NCI-H1694 treated with DMSO at 0.1 percent for 48 hours (cell line): ENCODE measurements around the gene CASP5.

Experiments
- DNase-seq: peaks from one replicate; lab custom pipeline; 2025; lab: John Stamatoyannopoulos, UW

The CASP5 gene

DNA sequence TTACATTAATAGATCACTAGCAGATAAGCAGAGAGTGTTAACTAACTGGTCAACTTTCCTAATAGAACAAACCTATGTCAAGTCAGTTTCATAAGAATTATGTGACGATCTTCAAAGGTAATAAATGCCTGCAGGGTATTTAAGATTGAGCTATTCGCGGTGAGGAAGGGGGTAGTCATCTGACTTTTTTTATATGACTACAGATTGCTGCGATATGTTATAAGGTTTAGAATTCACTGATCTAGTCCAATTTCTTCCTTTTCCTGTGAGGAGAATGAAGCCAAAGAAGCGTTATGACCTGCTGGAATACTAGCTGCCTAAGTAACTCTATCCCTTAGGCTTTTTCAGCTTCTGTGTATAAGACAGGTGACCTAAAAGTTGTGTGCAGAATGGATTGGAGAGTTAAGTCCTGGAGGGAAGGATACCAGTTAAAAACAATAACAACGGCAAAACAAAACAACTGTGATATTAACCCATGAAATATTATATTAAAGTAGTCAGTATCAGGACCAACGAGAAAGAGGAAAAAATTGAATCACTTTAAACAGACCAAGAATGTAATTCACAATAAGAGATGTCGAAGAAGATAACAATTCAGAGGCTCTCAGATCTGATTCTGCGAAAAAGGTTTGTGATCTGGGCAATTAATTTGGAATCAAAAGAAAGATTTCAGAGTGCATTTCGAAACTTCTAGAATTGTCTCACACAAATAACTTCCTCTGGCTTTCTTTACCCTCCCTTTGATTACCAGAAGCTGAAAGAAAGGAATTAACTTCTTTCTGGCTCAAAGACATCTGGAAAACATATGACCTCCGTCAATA is 55.2 kb downstream of the CASP5 start:
- DNase-seq = no peak

- DNase-seq = no peak
These were observed 57.2 kb downstream of the CASP5 start for GRCh38 chr11:104965735-104966134.

DNA sequence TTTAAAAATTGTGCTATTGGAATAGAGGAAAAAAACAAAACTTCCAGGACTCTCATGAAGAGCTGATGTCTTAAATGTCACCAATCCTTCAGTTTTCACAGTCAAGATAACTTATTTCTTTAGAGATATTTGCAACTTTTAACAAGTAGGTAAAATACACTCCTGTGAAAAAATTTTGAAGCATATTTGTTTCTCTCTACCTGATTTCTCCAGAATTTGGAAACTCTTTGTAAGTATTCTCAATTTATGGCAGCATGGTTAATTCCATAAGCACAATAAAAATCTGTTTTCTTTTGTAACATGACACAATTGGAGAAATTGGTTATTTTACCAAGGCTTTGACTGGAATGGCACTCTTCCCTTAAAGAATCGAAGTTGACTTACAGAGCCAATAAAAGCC is 58.7 kb downstream of the CASP5 start:
- no peak for DNase-seq

DNA sequence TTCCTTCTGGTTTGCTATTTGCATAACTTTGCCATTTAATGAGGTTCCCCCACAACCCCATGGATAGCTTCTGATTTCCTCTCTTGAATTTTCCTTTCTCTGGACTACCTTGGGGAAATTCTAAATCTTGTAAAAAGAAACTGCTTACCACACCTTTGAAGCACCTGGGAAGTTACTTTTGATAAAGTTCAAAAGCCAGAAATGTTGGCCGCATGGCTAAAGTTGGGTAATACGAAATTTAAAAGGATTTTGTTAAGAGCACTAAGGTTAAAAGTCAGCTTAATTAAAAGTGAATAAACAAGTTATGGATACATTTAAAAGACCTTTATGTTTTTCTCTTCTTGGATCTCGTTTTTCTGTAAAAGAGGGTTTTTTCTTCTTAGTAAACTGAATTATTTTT is 60.1 kb downstream of the CASP5 start:
- no peak for DNase-seq

DNA sequence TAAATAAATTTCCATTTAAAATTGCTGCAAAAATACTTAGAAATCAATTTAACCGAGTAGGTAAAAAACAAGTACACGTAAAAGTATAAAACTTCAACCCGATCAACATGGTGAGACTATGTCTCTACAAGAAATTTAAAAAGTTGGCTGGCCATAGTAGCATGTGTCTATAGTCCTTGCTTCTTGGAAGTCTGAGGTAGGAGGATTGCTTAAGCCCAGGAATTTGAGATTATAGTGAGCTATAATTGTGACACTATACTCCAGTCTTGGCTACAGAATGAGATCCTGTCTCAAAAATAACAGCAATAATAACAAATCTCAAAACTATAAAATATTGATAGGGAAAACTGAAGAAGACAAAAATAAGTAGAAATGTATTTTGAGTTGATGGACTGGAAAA is 65.7 kb downstream of the CASP5 start:
- no peak for DNase-seq

DNA sequence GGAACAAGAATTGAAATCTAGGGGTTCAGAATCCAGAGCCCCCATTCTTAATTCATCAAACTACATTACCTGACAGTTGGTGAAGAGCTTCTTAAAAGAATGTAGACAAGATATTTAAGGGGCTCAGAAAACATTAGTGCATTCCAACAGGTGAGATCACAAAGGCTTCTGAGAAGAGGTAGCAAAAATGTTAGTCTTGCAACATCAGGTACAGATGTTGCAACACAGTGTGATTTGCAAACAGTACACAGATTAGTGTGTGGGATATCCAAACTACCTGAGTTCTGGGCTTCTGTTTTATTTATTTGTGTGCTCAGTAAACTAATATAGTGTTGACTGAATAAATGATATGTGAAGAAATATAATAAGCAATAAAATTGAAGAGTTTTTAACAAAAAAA is 66.4 kb downstream of the CASP5 start:
- DNase-seq = no peak

GRCh38 chr11:104946907-104947306 is 76.1 kb downstream of the CASP5 start:
- DNase-seq = peak; percentile 1
